Measurements from ENCODE around the gene TTC27.
"Not testable (repeated sequence)": the region's sequence is repeated elsewhere in the genome, so short reads cannot be mapped to it uniquely, and the experiment has no call there.

TTC27 gene

GRCh38 chr2:32719933-32720716, 92.3 kb downstream of the TTC27 start:
- no peak for DNase-seq

- no peak for DNase-seq
These were observed 92.9 kb downstream of the TTC27 start for GRCh38 chr2:32720771-32721170.

- DNase-seq = no peak
These were observed 93.5 kb downstream of the TTC27 start for GRCh38 chr2:32721376-32721775.

DNA sequence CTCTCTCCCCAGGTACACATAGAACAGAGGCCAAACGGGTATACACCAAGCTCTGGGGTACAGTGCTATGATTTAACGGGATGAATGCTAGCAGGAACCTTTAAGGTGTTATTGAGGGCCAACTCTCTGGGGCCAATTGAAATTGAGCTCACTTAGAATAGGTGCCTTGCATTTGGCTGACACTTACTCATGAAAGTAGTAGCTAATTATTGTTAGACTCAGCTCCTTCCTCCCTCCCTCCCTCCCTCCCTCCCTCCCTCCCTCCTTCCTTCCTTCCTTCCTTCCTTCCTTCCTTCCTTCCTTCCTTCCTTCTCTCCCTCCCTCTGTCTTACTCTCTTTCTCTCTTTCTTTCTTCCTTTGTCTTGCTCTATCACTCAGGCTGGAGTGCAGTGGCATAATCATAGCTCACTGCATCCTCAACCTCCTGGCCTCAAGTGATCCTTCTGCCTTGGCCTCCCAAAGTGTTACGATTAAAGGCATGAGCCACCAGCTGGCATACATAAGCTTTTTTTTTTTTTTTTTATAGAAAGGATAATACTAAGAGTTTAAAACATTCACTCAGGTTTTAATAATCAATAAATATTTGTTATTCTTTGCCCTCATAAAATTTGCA, 95.7 kb downstream of the TTC27 start:
- no peak for DNase-seq

DNA sequence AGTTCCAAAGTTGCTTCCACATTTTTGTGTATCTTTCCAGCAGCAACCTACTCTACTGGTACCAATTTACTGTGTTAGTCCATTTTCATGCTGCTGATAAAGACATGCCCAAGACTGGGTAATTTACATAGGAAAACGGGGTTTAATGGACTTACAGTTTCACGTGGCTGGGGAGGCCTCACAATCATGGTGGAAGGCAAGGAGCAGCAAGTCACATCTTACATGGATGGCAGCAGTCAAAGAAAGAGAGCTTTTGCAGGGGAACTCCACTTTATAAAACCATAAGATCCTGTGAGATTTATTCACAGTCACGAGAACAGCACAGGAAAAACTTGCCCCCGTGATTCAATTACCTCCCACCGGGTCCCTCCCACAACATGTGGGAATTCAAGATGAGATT, 98.8 kb downstream of the TTC27 start:
- DNase-seq = not testable (repeated sequence)

DNA sequence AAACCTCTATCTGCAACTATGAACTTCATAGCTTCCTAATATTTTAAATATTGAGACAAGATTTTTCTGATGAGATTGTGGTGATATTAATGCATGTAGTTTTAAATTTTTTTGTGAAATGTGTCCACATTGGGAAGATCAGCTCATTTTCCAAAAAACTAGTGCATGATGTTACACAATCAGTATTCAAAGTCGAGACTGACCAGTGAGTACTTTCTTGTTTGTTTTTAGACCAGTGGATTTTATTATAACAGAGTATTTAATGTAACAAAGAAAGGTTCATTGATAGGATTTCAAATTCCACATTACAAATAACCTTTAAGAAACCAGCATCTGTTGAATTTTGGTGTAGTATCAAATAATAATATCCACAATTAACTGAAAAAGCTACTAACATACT, 99.3 kb downstream of the TTC27 start:
- no peak for DNase-seq

GRCh38 chr2:32730958-32731357, 103.1 kb downstream of the TTC27 start:
- not testable (repeated sequence) for DNase-seq

GRCh38 chr2:32732120-32732519, 104.3 kb downstream of the TTC27 start:
- no peak for DNase-seq

GRCh38 chr2:32732912-32733472, 105.1 kb downstream of the TTC27 start:
- DNase-seq = no peak

GRCh38 chr2:32735348-32735747, 107.5 kb downstream of the TTC27 start:
- no peak for DNase-seq

GRCh38 chr2:32738939-32739338, 111.1 kb downstream of the TTC27 start:
- DNase-seq = no peak

DNA sequence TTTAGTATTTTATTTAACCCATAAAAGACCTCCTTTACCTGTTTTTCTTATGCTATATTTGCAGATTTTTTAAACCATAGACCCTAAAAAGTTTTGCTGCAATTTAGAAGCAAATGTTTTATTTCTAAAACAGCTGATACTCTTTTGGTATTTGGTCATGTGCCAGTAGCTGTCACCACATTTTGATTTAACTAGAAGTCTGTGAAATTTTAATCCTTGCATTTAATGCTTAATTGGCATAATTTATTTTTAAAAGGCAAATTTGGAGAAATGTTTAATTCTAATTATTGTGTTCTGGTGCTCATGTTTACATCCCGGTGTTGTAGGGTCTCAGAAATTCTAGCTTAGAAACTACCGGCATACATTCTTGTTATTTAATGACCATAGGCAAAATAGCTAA, 111.8 kb downstream of the TTC27 start:
- no peak for DNase-seq

GRCh38 chr2:32741575-32741974, 113.7 kb downstream of the TTC27 start:
- DNase-seq = no peak

DNA sequence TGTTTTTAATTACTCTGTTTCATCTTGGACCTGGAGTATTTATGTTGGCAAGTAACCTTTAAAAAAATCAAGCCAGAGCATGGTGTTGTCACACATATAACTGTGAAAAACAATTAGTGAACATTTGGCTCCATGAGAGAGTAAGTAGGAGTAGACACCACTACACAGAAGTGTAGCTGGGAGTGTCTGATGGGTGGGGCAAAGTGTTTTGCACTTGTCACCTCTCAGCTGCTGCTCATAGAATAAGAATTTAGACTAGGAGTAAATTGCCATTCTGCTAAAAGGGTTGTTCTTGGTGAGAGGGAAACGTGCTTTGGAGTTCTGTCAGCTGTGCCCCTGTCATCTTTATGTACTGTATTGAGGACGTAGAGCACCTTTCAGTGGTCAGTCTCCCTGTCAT, 114.5 kb downstream of the TTC27 start:
- no peak for DNase-seq

DNA sequence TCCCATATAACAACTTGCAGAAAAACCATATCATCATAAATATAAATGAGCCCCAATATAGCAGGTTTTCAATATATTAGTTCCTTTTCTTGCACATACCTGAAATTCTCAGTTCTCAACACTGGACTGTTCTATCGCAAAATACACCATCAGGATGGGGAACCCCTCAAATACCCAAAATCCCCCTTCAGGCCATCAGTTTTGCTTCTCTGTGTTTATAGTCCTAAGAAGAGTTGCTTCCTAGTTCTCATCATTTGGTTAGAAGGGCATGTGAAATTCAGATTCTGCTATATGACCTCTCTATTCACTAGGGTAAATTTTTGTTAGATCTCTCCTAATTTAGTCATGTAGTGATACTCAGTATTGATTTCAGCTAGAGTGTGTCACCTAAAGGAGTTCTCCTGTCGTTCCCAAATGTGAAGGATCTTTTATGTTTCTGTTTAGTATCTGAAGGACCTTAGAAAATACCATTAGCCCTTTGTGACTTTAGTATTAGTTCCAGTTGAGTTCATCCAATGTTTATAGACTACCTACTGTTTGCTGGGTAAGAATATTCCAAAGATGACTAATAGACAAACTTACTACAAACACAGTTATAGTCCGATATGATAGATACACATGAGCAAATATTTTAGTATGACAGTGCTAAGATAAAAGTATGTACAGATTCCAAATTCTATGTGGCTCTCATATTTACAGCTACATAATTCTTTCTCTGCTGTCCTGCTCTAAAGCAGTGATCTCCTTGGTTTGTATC, 115.8 kb downstream of the TTC27 start:
- DNase-seq = no peak

- DNase-seq = no peak
These were observed 117.3 kb downstream of the TTC27 start for GRCh38 chr2:32745191-32745590.

GRCh38 chr2:32745675-32746074, 117.8 kb downstream of the TTC27 start:
- DNase-seq = no peak

DNA sequence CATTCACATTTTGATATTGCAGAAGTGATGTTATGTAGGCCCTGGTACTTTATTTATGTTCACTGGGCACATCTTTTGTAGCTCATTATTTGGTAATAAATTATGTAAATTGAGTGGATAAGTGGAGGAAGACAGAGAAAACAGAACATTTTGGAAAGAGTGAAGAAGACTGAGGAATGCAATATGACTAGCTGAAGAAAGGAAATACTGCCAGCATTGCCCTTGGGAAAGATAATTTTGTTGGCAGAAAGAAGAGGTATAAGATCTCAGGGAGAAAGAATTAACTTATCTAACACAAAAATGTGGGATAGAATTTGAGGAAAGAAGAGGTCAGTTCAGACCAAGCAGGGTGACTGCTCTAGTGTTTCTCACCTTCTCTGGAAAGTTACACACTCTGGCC, 118.8 kb downstream of the TTC27 start:
- DNase-seq = no peak

DNA sequence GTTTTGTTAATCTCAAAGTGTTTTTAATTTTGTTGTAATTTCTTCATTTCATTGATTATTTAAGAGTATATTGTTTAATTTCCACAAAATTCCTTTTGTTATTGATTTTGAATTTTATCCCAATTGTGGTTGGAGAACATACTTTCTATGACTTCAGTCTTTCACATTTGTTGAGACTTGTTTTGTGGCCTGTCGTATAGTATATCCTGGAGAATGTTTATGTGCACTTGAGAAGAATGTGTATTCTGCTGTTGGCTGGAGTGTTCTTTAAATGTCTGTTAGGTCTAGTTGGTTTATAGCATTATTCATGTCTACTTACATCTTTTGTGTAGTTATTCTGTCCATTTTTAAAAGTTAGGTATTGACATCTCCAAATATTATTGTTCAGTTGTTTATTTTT, 120.3 kb downstream of the TTC27 start:
- DNase-seq = no peak

GRCh38 chr2:32750880-32751279, 123.0 kb downstream of the TTC27 start:
- DNase-seq = no peak

GRCh38 chr2:32752205-32752604, 124.4 kb downstream of the TTC27 start:
- no peak for DNase-seq

DNA sequence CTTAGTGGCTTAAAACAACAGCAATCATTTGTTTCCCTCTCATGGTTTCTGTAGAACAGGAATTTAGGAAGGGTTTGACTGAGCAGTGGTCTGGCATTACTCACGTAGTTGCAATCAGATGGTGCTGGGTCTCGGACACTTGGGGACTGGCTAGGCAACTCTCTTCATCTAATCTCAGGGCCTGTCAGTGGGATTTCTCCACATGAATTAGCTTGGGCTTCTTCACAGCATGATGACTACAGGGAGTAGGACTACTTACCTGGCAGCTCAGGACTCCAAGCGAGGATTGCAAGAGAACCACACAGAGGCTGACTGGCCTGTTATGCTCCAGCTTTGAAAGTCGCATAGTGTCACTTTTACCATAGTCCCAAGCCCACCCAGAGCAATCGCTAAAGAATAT, 125.1 kb downstream of the TTC27 start:
- DNase-seq = no peak

All from hypothalamus (tissue), 51 donors.